HG02610 (cell line): ENCODE measurements around the gene TAF5L.
A peak's percentile ranks its signal among the peaks of the same experiment; 100 is the strongest.
"Not testable (repeated sequence)": the region's sequence is repeated elsewhere in the genome, so short reads cannot be mapped to it uniquely, and the experiment has no call there.

ENCODE experiments used
- ATAC-seq: cut with Tn5 transposase; IDR thresholded peaks from one replicate; pipeline ENCODE4 v1.9.1; 2021; ENCODE audit warnings: mild to moderate bottlenecking, moderate library complexity; ENCODE audit not compliant: unreplicated experiment

Gene TAF5L

DNA sequence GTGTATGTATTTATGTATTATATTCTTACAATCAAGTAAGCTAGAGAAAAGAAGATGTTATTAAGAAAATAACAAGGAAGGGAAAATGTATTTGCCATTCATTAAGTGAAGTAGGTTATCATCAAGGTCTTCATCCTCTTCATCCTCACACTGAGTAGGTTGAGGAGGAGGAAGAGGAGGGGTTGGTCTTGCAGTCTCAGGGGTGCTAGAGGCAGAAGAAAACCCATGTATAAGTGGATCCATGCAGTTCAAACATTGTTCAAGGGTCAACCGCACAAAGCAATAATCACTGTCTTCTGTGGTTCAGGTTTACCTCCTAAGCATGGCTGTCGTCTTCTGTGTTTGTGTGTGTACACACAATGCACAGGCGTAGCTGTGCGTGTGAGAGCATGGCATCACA is 17.0 kb upstream of the TAF5L start:
- ATAC-seq = no peak

- no peak for ATAC-seq
Measured at GRCh38 chr1:229642376-229642775, 16.5 kb upstream of the TAF5L start.

DNA sequence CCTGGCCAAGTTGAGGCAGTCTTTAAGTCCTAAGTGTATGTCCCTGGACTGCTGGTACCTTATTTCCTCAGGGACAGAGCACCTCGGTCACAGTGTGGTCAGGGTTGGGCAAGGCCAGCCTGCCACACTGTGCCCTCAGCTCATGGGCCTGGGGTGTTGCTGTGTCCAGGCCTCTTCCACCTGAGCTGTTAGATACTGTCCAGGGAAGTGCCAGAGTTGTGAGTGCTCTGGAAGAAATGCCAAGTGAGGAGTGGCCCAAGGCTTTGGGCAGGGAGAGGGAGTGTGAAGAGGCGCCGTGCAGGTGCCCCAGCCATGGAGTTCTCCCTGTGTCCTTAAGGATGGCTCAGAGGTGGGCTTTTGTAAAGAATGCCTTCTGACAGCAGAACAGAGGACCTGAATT is 15.4 kb upstream of the TAF5L start:
- no peak for ATAC-seq

- no peak for ATAC-seq
Measured at GRCh38 chr1:229640455-229640854, 14.5 kb upstream of the TAF5L start.

- ATAC-seq = no peak
Measured at GRCh38 chr1:229637746-229638145, 11.8 kb upstream of the TAF5L start.

GRCh38 chr1:229636042-229636441 is 10.1 kb upstream of the TAF5L start:
- ATAC-seq = no peak

DNA sequence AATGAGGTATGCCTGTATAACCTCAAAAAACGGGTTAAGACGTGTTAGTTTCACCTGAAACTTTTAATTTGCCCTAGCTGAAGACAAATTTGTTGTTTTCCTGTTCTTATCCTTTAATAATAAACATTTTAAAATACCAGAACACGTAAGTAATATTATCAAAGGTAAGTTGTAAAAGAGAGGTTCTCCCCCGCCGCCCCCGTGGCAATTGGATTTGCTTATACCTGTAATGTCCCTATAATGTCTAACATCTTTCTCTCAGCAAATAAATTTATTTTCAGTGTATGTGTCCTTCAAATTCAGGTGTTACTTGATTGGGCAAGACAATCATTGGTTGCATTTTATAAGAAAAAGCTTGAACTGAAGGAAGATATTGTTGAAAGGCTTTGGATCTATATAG is 6.0 kb upstream of the TAF5L start:
- no peak for ATAC-seq

GRCh38 chr1:229631148-229631547 is 5.2 kb upstream of the TAF5L start:
- ATAC-seq = no peak

DNA sequence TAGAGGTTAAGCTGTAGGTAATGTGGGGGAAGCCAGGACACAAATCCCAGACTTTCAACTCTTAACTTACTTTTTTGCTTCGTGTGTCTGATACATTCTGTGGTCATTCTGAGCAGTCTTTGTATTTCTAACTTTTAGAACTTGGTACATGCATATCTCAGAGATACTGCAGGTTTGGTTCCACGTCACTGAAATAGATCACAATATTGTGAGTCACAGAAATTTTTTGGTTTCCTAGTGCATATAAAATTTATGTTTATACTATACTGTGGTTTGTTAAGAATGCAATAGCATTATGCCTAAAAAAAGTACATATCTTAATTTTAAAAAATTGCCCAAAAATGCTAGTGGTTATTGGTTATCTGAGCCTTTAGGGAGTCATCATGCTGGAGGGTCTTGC is 3.3 kb upstream of the TAF5L start:
- no peak for ATAC-seq

DNA sequence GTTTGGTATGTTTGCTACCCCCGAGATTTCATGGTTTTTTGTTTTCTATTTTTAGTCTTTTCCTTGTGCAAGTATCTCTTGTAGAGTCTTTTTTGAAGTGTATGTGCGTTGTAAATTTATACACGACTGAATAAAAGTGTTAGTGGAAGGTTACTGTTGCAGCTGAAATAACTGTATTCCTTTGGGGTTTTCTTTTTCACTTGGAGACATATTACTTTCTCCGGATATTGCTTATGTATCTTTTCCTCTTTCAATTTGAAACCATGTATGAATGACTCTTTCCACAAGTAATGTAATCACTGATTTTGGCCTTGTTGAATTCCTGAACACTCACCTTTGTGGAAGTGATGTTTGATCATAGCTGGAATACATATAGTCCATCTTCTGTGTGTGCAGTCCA is 1.1 kb upstream of the TAF5L start:
- ATAC-seq = no peak

DNA sequence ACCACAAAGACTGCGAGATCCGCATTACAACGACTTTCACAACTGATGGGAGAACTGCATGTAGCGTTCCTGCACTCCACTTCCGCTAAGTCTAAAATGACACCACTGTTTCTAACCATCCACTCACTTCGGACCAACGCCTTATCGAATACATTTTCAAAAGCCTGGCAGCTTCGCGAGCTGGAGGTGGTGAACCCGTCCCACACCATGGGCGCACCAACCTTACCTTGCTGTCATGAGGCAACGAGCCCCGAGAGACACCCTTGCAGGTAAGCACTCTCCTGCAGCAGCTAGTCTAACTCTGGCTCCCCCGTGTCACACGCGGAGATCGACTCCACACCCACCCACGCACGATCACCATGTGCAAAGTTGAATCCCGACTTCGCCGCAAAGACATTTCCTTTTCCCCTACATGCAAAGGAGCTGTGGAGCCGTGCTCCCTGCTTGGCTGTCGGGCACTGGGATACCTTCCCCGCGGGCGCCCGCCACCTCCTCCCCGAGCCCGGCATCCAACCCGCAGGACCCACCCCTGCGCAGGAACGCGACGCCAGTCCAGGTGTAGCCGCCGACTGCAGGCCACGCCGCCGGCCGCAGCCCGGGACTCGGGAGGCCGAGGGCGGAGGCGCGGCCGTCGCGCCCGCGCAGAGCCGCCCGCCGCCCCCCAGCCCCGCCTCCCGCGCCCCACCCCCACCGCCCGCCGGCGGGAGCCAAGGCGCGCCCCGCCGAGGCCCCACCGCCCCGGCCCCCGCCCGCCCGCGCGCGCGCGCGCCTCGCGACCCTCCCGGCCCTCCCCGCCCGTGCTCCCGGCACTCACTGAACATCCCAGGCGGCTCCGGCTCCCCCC is 629 bp downstream of the TAF5L start:
- peak; percentile 35 for ATAC-seq

GRCh38 chr1:229624521-229625070 is 1.3 kb downstream of the TAF5L start:
- ATAC-seq = no peak

DNA sequence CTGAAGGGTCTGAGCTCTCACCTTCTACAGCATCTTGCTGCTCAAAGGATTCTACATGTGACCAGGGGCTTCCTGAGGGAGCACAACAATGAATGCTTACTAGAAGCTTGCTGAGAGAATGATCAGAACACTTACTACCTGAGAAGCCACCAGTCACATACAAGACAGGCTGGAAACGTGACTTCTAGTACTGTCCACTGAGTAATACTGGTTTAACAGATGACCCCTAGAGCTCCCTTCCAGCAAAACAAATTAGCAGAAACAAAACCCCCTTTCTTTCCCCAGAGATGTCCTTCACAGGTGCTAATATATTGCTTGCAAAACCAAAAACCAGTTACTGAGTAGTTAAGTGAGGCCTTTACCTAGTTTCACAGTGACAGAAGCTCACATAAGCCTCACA is 2.1 kb downstream of the TAF5L start:
- no peak for ATAC-seq

DNA sequence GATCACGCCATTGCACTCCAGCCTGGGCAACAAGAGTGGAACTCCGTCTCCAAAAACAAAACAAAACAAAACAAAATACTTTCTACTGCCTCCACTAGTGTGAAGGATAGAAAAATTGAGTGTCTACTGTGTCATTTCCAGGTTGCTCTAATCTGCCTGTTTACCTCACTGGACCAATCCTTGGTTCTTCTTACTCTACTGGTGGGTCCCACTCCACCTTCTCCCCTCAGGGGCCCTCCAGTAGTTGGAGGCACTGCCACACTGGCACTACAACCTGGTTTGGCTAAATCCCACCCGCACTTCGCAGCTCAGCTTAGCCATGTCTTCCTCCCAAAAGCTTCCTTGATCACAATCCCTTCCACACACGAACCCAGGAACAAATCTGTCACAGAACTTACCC is 2.7 kb downstream of the TAF5L start:
- no peak for ATAC-seq

DNA sequence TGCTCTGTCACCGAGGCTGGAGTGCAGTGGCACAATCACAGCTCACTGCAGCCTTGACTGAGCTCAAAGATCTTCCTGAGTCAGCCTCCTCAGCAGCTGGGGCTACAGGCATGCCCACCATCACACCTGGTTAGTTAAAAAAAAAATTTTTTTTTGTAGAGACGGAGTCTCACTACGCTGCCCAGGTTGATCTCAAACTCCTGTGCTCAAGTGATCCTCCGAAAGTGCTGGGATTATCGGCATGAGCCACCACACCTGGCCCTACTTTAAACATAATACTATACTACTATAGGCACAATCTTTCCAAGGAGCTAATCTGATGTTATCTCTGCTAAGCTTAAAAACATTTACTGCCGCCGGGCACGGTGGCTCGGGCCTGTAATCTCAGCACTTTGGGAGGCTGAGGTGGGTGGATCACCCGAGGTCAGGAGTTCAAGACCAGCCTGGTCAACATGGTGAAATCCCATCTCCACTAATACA is 3.2 kb downstream of the TAF5L start:
- ATAC-seq = not testable (repeated sequence)

DNA sequence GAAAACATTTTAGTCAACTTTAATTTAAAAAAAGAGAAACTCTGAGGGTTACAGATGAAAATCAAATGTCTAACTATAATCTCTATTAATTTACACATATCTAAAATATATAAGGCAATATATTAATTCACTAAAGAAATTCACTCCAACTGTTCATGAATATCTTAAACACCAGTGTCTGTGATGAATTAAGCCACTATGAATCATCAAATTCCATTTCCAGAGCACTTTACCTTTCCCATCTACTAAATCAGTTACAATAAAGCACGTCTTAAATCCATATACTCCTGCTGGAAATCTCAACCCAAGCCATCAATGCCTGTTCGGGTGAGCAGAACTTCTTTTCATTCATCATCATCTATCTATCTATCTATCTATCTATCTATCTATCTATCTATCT is 4.3 kb downstream of the TAF5L start:
- ATAC-seq = no peak

DNA sequence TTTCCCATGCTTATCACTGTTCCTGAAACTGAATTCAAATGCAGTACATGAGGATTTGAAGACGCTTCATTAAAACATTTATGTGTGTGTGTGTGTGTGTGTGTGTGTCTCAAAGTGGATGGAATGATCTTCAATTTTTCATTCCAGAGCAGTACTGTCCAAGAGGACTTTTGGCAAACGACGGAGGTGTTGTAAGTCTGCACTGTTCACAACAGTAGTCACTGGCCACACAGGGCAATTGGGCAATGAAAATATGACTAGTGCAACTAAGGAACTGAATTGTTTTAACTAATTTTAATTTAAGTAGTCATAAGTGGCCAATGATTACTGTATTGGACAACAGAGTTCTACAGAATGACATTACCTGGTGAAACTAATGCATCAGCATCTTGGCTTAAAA is 5.0 kb downstream of the TAF5L start:
- no peak for ATAC-seq

DNA sequence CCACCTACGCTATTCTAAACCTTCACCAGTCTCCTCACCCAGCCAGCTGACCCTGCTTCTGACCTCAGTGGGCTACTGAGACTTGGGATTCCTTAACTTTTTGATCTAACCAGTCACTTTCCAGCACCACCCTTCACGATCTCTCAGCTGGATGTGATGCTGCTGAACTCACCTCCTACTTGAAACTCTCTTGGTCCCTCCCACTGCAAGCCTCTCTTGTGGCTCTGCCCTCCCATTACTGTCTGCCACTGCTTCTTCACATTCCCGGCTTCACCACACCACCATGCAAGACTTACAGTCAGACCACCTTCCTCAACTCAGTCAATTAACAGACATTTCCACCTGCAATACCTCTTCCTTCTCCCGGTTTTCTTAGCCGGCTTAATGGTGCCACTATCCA is 6.3 kb downstream of the TAF5L start:
- no peak for ATAC-seq

GRCh38 chr1:229619002-229619401 is 6.9 kb downstream of the TAF5L start:
- no peak for ATAC-seq

- no peak for ATAC-seq
Measured at GRCh38 chr1:229617351-229618100, 8.4 kb downstream of the TAF5L start.

- ATAC-seq = no peak
Measured at GRCh38 chr1:229614701-229615100, 11.2 kb downstream of the TAF5L start.

DNA sequence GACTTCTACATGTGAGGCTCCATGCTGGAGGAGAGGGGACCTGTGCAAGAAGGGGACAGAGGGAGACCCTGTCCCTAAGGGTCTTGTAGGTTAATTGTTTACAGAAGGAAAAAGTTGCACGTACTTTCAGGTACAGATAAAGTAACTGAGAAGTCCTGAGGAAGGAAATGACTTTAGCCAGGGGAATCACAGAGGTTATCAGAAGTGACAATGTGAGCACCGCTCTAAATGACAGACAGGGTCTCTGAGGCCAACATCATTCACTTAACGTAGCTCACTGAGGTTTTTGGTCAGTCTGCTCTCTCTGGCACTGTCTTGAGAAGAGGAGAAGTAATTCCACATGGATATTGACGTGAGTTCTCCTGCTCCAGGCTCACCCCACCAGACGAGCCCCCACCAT is 12.0 kb downstream of the TAF5L start:
- ATAC-seq = no peak
